Esophagus mucosa (tissue), 1 donor: ENCODE data around the gene TMEM151B. TPM values are rescaled to one million over a fixed set of nuclear protein-coding genes. Genes with fewer than 3 reads are reported as not detected.

Experiments
- ATAC-seq: fragments of 200-7000 bp; cut with Tn5 transposase; one replicate; pipeline ENCODE4 v1.9.1; 2020
- total RNA-seq: library from RNA; stranded (reverse); gene quantifications from one replicate; pipeline ENCODE4 v1.2.4, GENCODE V29; 2023
- donor health status: DM: yes; HTN: yes; CAD: no.

TMEM151B gene
- total RNA-seq, 1 donor from 2014 or later = not detected

DNA sequence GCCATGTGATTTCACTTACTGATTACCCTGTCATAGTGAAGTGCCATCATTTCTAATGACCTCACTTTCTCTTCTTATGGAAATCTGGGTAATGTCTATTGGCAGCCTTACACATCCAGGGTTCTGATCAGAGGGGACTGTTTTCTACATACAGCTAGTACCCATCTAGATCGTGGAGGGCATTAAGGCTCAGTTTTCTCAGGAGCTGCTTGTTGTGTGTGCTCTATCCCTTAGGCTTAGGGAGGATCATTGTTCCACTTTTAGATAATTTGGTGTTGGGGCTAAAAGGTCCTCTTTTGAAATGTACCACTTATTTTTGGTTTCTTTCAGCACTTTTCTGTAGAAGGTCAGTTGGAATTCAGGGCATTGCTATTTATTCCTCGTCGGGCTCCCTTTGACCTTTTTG lies 19.5 kb upstream of the TMEM151B start:
- ATAC-seq = no peak

DNA sequence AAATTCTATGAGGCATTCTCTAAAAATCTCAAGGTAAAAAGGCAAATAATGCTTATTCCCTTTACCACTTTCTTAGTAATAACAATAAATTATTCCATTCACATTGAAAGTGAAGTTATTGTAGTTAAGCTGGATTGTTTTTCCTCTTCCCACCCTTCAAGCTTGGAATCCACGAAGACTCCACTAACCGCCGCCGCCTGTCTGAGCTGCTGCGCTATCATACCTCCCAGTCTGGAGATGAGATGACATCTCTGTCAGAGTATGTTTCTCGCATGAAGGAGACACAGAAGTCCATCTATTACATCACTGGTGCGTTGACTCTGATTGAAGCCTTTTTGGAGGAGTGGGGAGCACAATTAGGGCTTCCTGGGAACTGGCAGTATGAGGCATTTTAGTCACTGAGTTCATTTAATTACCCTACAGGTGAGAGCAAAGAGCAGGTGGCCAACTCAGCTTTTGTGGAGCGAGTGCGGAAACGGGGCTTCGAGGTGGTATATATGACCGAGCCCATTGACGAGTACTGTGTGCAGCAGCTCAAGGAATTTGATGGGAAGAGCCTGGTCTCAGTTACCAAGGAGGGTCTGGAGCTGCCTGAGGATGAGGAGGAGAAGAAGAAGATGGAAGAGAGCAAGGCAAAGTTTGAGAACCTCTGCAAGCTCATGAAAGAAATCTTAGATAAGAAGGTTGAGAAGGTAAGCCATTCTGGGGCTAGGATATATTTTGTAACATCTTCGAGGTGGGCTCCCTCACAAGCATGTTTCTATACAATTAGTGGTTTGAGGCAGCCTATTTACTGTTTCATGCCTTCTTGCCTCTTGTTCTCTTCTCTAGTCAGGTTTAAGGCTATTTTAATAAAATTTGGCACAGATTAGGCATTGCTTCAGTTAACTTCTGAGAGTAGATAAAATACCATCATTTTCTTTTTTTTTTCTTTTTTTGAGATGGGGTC lies 18.4 kb upstream of the TMEM151B start:
- no peak for ATAC-seq

DNA sequence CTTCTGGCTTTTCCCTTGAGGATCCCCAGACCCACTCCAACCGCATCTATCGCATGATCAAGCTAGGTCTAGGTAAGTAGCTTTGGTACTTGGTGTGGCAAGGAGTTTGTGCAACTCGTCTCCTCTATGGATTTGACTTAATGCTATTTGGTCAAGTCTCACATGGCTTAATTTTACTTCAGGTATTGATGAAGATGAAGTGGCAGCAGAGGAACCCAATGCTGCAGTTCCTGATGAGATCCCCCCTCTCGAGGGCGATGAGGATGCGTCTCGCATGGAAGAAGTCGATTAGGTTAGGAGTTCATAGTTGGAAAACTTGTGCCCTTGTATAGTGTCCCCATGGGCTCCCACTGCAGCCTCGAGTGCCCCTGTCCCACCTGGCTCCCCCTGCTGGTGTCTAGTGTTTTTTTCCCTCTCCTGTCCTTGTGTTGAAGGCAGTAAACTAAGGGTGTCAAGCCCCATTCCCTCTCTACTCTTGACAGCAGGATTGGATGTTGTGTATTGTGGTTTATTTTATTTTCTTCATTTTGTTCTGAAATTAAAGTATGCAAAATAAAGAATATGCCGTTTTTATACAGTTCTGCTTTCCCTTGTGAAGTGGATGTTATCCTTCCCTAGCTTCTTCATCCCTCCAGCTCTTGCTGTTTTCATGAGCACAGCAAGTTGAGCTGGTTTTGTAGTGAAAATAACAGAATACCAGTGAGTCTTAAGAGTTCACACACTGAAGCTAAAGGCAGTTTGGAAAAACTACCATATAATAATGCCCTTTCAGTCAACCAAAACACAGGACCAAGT lies 16.7 kb upstream of the TMEM151B start:
- ATAC-seq = no peak

DNA sequence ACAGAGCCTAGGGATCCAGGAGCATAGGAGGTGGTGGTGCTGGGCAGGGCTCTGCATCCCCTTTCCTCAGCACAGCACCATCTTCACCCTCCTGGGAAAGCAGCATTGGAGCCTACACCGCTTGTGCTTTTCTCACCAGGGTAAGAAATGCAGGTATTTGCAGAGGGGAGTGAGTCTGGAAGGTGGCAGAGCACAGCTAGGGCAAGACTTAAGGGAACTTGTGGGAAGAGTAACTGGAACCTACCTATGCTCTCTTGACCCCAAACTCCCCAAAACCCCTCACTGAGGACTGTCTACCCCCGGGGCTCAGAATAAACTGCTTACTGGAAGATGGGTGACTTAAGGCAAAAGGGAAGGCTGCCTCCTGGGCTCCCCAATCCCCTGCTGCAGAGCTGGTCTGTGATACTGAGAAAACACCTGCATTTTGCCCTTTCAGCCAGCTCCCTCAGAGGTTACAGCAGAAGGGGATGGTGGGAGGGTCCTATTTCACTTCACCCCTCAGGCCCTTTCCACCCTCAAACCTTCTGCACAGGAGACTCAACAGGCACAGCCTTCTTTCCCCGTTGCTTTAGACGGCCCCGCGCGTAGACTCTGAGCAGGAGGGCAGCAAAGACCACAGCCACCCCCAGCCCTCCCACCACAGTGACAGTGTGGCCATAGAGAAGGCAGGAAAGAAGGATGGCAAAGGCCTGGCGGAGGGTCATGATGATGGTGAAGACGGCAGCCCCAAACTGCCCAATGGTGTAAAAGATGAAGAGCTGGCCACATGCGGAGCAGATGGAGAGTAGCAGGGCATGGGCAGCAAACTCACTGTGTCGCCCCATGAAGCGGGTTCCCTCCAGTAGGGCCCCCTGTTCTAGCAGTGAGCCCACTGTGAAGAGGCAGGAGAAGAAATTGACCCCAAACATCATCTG lies 15.8 kb upstream of the TMEM151B start:
- ATAC-seq = no peak

DNA sequence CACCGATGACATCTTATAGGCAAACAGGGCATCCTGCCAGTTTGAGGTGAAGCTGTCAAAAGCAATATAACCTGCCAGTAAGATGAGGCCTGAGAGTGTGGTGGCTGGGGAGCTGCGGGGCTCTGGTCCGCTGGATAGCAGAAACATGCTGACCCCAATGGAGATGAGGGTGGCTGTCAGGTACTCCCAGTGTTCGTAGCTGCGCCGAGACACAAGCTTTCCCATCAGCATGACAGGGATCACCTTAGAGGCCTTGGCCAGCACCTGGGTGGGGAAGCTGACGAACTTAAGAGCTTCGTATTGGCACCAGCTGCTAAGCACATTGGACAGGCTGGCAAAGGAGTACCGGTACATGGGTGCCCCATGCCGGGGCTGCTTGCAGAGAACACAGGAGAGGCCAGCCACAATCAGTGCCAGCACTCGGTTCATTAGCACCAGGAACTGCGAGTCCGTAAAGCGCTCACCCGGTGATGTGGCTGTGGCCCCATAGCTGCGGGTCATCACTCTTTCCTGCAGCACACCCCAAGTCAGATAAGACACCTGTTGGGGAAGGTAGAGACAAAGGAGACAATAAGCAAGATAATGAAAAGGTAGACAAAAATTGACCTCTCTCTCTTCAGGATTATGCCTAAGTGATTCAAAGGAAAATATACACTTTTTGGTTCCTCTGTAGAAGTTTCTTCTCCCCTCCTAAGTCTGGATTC lies 15.0 kb upstream of the TMEM151B start:
- peak; percentile 2 for ATAC-seq

DNA sequence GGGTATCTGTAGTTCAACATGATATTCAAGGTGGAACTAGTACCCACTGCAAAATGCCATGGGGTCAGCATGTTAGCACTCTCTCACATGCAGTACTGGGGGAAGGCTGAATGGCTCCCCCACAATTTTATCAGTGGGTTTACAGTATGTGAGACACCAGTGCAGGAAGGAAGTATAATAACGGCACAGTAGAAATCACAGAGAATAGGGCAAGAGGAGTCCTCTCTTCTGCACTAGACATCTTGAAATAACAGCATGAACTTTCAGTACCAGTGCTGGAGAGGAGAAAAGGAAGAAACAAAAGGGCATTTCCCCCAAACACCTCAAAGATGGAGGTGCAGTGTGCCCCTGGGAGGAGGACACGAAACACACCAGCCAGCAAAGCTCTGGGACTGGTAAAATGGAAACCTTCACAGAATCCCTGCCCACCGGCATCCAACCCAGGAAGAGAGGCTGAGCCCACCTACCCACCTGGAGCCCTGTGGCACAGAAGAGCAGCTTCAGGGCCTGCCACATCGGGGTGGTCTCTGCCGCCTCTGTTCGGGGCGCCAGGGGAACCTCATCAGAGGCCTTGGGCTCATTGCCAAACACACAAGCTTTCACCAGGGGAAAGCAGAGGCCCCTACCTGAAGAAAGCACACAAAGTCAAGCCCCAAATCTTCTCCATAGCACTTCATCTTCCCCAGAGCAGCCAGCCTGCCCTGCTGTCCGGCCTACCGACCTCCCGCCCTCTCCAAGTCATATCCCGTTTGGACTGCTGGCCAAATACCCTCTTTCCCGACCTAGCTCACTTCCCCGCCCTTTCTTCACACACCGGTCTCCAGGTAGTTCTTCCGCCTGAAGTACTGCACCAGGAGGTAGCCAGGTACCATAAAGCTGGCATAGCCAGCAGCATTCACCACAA lies 14.1 kb upstream of the TMEM151B start:
- no peak for ATAC-seq

DNA sequence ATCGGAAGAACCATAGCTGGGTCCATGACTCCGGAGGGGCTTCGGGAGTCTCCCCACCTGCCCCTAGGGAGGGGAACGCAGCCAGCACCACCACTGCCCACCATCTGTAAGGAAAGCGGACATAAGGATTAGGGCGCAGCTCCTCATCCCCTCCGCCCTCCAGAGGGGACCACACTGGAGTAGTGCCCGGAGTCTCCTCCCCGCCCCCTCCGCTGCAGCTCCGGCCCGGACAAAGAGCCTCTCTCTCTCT lies 13.6 kb upstream of the TMEM151B start:
- peak; percentile 14 for ATAC-seq

DNA sequence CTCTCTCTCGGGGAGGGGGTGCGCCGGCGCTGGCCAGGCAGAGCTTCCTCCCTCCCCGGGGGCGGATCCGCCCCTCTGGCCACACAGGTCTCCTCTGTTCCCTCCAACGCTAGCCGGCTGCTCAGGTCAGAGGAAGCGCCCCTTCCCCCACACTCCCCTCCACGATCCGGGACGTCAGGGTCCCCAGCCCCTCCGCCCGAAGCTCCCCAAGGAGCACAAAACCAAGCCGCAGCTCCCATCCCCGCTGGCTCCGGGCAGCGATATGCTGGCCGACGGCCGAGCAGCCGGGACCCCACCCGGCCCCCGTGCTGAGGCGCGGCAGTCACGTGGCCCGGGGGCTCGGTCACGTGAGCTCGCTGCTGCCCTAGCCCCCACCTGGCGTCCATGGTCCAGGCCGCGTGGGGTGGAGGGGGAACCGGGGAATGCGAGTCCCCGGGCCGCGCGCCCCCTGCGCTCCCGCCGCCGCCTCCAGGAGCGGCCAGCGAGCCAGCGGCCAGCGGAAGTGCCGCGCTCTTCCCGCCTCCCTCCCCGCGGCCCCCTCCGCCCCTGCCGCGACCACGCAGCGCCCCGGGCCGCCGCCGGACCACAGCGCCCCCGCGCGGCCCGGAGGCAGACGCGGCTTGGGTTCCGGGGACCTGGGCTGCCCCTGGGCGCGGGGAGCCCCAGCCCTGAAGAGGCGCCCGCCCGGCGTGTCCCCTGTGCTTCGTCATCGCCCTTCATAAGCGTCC lies 13.1 kb upstream of the TMEM151B start, which contains the start of gene SLC35B2:
Gene SLC35B2, minus strand, starts transcription at position 504 of the 728 bp plus-strand sequence. Its CDS starts 118 bp downstream, at position 386.
- ATAC-seq = peak; percentile 69

DNA sequence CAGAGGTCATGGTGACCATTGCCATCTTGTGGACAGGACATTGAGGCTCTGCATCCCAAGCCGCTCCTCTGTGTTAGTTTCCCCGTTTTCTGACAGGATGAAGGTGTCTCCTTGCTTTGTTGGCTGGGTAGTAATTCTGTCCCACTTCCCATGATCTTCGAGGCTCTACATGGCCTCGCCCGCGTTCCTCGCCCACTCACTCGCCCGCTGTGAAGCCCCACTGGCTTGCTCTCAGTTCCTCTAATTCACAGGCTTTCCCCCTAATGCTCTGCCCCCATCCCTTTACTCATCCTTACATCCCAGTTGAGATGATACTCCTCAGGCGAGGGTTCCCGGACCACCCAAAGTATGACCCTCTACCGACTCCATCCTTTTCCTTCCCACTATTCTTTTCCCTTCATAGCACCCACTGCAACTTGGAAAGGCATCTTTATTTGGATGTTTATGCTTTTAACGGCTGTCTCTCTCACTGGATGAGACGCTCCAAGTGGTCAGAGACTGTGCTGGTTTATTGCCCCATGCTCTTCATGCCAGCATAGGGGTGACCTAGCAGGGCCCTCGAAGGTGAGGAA lies 12.4 kb upstream of the TMEM151B start:
- ATAC-seq = no peak

DNA sequence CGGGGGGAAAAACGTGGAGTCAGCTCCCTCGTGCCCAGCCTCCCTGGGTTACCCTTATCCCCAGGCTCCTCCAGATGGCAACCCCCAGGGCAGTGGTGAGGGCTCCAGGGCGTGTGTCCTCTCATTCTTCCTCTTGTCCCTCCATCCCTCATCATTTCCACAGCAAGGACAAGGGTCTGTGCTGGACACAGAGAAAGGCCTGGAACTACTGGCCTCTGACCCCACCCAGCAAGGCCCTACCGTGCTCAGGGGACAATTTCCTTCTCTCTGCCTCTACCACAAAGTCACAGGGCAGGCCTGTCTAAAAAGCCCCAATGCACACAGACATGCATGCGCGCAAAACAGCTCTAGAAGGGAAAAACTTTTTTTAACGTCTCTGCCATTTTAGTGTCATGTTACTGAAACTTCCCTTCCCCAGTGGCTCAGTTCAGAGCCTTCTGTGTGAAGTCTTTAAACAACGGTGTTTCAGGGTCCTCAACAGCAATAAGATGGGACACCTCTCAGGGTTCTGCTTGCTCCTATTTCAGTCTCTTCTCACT lies 11.9 kb upstream of the TMEM151B start:
- ATAC-seq = no peak

DNA sequence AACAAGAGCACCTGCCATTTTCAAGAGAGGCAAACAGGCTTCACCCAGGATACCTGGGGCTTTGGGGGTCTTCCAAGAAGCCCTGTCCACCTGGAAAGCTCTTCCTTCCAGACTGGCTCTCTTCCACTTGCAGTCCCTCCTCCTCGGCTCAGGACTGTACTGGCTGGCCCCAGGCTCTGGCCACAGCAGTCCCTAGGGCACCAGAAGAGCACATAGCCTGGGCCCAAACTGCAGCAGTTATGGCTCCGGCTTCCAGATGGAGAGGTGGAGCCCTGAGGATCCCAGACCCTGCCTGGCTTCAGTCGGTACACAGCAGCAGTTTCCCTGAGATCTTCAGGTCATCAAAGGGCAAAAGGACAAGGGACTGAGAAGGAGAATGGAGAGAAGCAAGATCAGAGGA lies 11.3 kb upstream of the TMEM151B start:
- no peak for ATAC-seq

DNA sequence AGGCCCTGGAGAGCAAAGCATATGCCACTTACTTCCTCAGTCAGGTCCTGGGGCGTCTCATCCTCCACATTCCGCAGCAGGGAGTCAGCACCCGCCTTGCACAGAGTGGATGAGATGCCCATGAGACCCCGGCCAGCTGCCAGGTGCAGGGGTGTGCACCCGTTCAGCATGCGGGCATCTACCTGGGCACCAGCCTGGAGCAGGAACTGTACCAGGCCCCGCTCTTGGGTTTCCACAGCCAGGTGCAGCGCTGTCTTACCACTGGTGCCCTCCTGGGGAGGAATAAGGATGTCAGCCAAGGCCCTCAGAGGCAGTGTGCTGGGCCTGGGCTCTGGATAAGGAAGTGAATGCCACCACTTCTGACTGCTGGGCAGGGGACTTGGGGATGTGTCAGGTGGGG lies 10.2 kb upstream of the TMEM151B start:
- no peak for ATAC-seq

DNA sequence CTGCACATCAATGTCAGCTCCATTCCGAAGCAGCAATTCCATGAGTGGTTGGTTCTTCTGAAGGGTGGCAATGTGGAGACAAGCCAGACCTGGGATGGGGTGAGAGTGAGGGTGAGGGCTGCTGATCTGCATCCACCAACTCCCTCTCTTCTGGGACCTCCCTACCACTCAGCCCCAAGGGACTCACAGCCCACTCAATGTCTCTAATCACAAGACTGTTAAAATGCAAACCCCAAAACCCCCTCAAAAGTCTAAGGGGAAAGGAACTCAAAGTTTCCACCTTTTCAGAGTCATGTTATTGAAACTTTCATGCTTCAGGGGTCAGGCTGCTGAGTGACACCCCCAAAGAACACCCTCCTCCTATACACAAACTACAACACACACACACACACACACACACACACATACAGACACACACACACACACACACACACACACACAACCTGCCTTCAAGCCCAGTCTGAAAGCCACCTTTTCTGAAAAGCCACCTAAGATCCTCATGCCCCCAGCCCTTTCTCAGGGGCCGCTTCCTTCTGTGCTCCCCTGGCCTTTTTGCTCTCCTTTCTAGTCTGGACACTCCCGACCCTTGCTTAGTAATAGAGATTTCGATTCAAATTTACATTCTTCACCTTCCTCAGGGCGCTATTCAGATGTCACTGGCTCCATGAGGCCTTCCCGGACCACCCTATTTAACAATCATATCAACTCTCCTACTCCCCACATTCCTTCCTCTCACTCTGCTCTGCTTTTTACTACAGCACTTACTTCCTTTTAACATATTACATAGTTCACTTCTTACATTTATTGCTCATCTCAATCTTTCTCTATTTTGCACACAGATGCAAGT lies 9.6 kb upstream of the TMEM151B start:
- ATAC-seq = no peak

DNA sequence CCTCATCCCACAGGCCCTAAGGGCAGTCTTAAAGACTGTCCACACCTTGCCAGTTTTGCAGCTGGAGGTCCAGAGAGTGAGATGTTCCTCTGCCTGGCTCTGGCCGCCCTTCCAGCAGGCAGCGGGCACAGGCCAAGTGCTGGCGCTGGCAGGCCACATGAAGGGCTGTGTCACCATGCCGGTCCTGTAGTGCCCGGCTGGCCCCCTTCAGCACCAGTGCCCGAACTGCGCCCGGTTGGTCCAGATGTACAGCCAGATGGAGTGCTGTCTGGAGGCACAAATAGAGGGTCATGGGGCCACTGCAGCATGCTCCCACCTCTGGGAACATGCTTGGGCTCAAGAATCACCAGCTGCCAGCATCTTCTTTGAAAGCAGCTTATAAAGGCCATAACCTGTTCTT lies 8.7 kb upstream of the TMEM151B start:
- no peak for ATAC-seq

DNA sequence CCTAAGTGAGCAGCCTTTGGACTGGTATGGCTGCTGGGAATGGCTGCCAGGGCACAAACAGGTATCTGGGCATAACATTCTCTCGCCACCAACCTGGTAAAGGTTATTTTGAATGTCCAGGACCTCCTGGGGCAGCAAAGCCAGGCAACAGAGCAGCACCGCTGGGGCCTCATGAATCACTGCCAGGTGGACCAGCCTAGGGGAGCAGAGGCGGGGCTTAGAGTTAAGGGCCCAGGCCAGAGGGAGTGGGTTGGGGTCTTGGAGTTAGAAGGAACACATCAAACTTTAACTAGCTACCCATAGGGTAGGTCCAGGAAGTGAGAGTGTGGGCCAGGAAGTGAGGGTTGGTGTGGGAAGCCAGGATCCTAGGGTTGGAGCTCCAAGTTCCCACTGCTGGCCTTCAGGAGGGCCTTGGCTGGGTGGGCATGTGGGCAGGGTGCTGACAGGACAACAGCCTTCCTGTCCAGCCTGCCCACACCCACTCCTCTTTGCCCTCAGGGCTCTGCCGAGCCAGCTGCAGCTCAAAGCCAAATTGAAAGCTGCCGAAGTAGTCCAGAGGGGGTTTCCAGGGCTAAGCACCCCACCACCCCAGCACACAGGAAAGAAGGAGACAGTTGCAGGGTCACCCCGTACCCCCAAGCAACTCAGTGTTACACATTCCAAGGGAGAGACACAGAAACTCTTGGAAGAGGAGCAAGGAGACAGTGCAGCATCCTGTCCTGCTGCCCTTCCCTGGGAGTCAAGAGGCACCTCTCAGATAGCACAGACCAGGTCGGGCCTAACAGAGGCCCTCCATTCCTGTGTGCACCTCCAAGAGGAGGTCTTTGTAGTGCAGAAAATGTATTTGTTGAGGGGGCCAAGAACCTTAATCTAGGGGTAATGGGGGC lies 7.5 kb upstream of the TMEM151B start:
- ATAC-seq = no peak

DNA sequence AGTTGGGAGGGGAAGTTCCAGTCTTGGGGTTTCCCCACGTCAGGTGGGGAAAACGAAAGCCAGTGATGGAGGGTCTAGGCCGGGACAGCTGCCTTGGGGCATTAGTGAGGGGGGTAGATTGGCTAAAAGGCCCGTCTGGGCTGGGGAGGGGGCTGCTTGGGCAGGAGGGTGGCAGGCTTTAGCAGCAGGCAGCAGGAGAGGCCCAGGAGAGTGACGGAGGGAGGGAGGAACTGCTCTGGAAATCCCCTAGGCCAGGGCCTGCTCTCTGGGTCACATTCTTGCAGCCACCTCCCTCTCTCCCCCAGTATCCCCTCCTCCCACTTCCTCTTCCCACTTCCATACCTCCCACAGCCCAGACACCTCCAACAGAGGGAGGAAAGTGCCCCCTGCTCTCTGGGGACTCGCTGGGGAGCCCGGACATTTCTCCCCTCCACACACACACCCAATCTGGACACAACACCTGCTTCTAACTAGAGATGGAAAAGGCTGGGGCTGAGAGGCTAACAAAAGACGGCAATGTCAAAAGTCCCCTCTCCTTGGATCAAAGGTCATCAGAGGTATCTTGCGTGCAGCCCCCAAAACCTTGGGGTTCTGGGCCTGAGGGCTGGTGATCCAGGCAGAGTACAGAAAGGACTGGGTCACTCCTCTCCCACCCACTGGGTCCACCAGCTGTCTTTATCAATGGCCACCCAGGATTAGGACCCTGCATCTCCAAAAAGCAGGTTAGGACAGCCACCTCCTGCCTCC lies 6.7 kb upstream of the TMEM151B start:
- no peak for ATAC-seq
